ENCODE data around the gene YIPF4.
"Not testable (repeated sequence)": the region's sequence is repeated elsewhere in the genome, so short reads cannot be mapped to it uniquely, and the experiment has no call there.

Gene YIPF4

DNA sequence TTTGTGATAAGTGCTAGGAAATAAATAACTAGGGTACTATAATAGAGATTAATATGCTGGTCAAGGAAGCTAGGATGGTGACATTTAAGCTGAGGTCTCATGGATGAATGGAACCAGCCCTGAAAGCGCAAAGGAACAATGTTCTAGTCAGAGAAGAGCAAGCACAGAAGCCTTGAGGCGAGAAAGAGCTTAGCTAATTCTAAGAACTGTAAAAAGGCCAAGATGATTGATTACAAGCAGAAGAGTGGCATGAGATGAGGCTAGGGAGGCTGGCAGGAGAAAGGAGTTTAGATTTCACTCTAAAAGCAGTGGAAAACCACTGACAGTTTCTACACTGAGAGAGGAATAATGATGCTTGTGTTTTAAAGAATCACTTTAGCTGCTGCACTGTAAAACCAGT is 3.4 kb upstream of the YIPF4 start:
- DNase-seq (ENCODE audit: extremely low spot score) = no peak
- ChIA-PET CTCF (interaction anchor here (0.6 kb wide), 1 partner anchor 8 kb away, joined by 5 read pairs; no protein-coding TSS in a partner anchor), POLR2A (no interaction called here)
- TF ChIP-seq, protein P1, sequence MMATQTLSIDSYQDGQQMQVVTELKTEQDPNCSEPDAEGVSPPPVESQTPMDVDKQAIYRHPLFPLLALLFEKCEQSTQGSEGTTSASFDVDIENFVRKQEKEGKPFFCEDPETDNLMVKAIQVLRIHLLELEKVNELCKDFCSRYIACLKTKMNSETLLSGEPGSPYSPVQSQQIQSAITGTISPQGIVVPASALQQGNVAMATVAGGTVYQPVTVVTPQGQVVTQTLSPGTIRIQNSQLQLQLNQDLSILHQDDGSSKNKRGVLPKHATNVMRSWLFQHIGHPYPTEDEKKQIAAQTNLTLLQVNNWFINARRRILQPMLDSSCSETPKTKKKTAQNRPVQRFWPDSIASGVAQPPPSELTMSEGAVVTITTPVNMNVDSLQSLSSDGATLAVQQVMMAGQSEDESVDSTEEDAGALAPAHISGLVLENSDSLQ (IDR thresholded peaks at IDR 0.05) = 0 out of 2 replicates have a peak, but pooled peaks have one; percentile 11
- TF ChIP-seq FOXK2 (IDR thresholded peaks at IDR 0.05) = no peak

DNA sequence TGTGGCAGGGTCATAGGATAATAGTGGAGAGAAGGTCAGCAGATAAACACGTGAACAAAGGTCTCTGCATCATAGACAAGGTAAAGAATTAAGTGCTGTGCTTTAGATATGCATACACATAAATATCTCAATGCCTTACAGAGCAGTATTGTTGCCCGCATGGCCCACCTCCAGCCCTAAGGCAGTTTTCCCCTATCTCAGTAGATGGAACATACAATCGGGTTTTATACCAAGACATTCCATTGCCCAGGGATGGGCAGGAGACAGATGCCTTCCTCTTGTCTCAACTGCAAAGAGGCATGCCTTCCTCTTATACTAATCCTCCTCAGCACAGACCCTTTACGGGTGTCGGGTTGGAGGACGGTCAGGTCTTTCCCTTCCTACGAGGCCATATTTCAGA is 1.9 kb upstream of the YIPF4 start:
- DNase-seq (ENCODE audit: extremely low spot score); POLR2A ChIA-PET; CTCF ChIA-PET: not testable (repeated sequence)

DNA sequence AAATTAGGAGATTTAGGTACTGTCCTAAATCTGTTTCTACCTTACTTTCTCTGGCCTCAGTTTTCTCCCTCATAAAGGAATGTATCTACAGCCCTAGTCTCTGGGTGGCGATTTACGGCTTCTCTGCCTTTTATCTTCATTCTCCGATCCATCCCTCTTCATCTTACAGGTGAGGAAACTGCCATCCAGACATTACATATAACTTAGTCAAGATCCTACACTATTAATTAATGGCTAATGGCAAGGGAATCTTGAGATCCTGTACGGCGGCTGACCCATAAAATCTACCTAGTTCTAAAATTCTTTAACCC is 386 bp upstream of the YIPF4 start:
- no peak for DNase-seq (ENCODE audit: extremely low spot score)
- POLR2A ChIA-PET = interaction anchor here (1.3 to 2.0 kb wide), 4 partner anchors 13 to 112 kb away, joined by 3 to 5 read pairs (median 4); partner anchors contain the start of gene SLC30A6
- no peak for TF ChIP-seq TARDBP (IDR thresholded peaks at IDR 0.05)
- no peak for TF ChIP-seq SP1 (IDR thresholded peaks at IDR 0.05)
- no peak for TF ChIP-seq ZNF384 (IDR thresholded peaks at IDR 0.05)
- TF ChIP-seq, protein P1 (IDR thresholded peaks at IDR 0.05) = no peak
- no peak for TF ChIP-seq ARNT (IDR thresholded peaks at IDR 0.05)
- no peak for TF ChIP-seq FOXM1 (IDR thresholded peaks at IDR 0.05; ENCODE audit: borderline replicate concordance)
- no peak for TF ChIP-seq SUZ12 (IDR thresholded peaks at IDR 0.05)
- no peak for TF ChIP-seq BHLHE40 (IDR thresholded peaks at IDR 0.05; ENCODE audit: borderline replicate concordance)
- no peak for TF ChIP-seq CTBP1 (IDR thresholded peaks at IDR 0.05; ENCODE audit: borderline replicate concordance)
- TF ChIP-seq FOXA1 (IDR thresholded peaks at IDR 0.05) = no peak
- no peak for TF ChIP-seq L3MBTL2 (conservative IDR thresholded peaks at IDR 0.05)
- no peak for TF ChIP-seq HDGF (IDR thresholded peaks at IDR 0.05; ENCODE audit: borderline replicate concordance)
- no peak for TF ChIP-seq NFRKB (IDR thresholded peaks at IDR 0.05)
- TF ChIP-seq LEF1 (IDR thresholded peaks at IDR 0.05; ENCODE audit: borderline replicate concordance) = no peak
- CTCF ChIA-PET = no interaction called here

DNA sequence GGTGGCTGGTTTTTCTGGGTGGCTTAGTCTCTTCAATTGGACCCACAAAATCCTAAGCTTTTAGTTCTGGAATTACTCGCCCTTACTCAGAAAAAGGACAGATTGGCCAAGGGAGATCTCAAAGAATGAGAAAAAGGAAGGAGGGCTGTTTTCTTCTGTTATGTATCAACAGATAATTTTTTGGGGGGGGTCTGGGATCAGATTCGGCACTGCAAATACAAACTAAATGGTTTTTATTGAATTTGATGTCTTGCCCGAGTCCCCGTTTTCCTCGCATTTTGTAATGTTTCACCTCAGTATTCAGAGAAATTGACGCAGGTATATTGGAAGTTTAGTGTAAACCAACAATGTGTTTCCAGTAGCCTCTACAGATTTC is 762 bp downstream of the YIPF4 start:
- TF ChIP-seq ZNF384 (IDR thresholded peaks at IDR 0.05) = no peak
- no peak for TF ChIP-seq FOXM1 (IDR thresholded peaks at IDR 0.05; ENCODE audit: borderline replicate concordance)
- TF ChIP-seq, protein P1 (IDR thresholded peaks at IDR 0.05) = no peak
- no peak for TF ChIP-seq FOXA1 (IDR thresholded peaks at IDR 0.05)
- no peak for TF ChIP-seq NFRKB (IDR thresholded peaks at IDR 0.05)
- no peak for TF ChIP-seq TARDBP (IDR thresholded peaks at IDR 0.05)
- ChIA-PET POLR2A (interaction anchor here (1.3 to 2.0 kb wide), 4 partner anchors 12 to 113 kb away, joined by 3 to 5 read pairs (median 4); partner anchors contain the start of gene SLC30A6), CTCF (no interaction called here)
- DNase-seq (ENCODE audit: extremely low spot score) = no peak

DNA sequence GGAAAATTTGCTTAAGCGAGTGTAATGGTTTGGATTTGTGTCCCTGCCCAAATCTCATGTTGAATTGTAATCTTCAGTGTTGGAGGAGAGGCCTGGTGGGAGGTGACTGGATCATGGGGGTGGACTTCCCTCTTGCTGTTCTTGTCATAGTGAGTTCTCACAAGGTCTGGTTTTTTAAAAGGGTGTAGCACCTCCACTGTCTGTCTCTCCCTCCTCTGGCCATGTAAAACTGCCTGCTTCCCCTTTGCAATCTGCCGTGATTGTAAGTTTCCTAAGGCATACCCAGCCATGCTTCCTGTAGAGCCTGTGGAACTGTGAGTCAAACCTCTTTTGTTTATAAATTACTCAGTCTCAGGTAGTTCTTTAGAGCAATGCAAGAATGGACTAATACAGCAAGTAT is 6.6 kb downstream of the YIPF4 start:
- no peak for TF ChIP-seq ZNF384 (IDR thresholded peaks at IDR 0.05)
- TF ChIP-seq FOXK2 (IDR thresholded peaks at IDR 0.05) = no peak
- no peak for TF ChIP-seq L3MBTL2 (conservative IDR thresholded peaks at IDR 0.05)
- TF ChIP-seq HDGF (IDR thresholded peaks at IDR 0.05; ENCODE audit: borderline replicate concordance) = no peak
- TF ChIP-seq FOXM1 (IDR thresholded peaks at IDR 0.05; ENCODE audit: borderline replicate concordance) = no peak
- TF ChIP-seq SP1 (IDR thresholded peaks at IDR 0.05) = no peak
- POLR2A ChIA-PET = no interaction called here
- CTCF ChIA-PET = no interaction called here
- no peak for DNase-seq (ENCODE audit: extremely low spot score)

DNA sequence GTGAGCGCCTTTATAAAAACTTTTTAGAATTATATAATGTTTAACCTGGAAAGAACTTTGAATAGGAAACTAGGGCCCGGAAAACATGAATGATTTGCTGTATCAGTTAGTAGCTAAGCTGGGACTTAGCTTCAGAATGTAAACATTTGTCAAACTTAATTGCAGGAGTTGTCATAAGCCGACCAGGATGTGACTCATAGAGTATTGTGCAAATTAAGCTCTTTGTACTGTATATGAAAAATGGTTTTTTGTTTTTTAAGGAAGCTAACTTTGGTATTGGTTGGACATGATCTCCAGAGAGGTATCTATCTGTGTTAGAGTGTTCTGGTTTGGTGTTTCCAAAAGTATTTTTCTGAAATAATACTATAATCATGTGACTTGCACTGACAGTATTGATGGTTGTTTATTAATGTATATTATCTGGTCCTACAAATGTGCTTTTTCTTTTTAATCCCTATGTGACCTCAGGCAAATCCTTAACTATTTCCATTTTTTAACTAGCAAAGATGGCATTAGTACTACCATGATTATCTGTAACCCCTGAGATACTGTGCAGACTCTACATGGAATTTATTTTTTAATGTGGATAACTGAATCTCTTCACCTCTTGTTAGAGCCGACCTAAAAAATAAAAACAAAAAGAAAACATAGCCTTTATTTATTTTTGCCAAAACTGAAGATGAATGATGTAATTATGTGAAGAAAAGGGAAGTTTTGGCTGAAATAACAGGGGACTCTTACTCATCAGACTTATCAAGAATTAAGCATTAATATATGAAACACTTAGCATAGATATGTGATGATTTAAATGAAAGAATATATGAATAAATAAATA is 11.7 kb downstream of the YIPF4 start:
- DNase-seq (ENCODE audit: extremely low spot score) = no peak
- TF ChIP-seq FOXA1 (IDR thresholded peaks at IDR 0.05) (no peak), FOXM1 (IDR thresholded peaks at IDR 0.05; ENCODE audit: borderline replicate concordance) (no peak), BHLHE40 (IDR thresholded peaks at IDR 0.05; ENCODE audit: borderline replicate concordance) (no peak), HDGF (IDR thresholded peaks at IDR 0.05; ENCODE audit: borderline replicate concordance) (no peak), SUZ12 (IDR thresholded peaks at IDR 0.05) (no peak), ELF4 (IDR thresholded peaks at IDR 0.05) (no peak), LEF1 (IDR thresholded peaks at IDR 0.05; ENCODE audit: borderline replicate concordance) (no peak), ZNF384 (IDR thresholded peaks at IDR 0.05) (no peak), NFRKB (IDR thresholded peaks at IDR 0.05) (no peak), SP1 (IDR thresholded peaks at IDR 0.05) (no peak)
- TF ChIP-seq, protein P1 (IDR thresholded peaks at IDR 0.05) = no peak
- ChIA-PET POLR2A (no interaction called here), CTCF (no interaction called here)

DNA sequence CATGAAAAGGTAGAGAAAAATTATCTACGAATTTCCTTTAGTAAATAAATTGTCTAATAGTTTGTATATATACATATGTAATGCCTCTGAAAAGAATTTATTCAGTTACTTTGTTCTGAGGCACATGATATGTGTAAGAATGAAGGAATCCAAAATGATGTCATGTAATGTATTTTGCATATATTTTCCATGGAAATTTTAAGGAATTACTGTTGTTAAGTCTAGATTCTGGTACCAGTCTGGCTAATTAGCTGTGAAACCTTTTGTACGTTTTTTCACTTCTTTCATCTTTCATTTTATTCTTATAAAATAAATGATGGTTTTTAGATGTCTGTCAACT is 12.3 kb downstream of the YIPF4 start:
- CTCF ChIA-PET = no interaction called here
- no peak for DNase-seq (ENCODE audit: extremely low spot score)
- POLR2A ChIA-PET = interaction anchor here (0.8 to 1.2 kb wide), 2 partner anchors 12 to 445 kb away, joined by 3 to 5 read pairs; partner anchors contain the start of gene YIPF4
- TF ChIP-seq, protein P1 (IDR thresholded peaks at IDR 0.05) = no peak
- no peak for TF ChIP-seq ARNT (IDR thresholded peaks at IDR 0.05)
- TF ChIP-seq HDGF (IDR thresholded peaks at IDR 0.05; ENCODE audit: borderline replicate concordance) = no peak
- TF ChIP-seq FOXA1 (IDR thresholded peaks at IDR 0.05) = no peak
- no peak for TF ChIP-seq L3MBTL2 (conservative IDR thresholded peaks at IDR 0.05)
- TF ChIP-seq TARDBP (IDR thresholded peaks at IDR 0.05) = no peak
- no peak for TF ChIP-seq SUZ12 (IDR thresholded peaks at IDR 0.05)
- no peak for TF ChIP-seq ELF4 (IDR thresholded peaks at IDR 0.05)
- TF ChIP-seq ZNF384 (IDR thresholded peaks at IDR 0.05) = no peak
- no peak for TF ChIP-seq FOXK2 (IDR thresholded peaks at IDR 0.05)
- TF ChIP-seq LEF1 (IDR thresholded peaks at IDR 0.05; ENCODE audit: borderline replicate concordance) = no peak
- TF ChIP-seq NFRKB (IDR thresholded peaks at IDR 0.05) = no peak
- TF ChIP-seq FOXM1 (IDR thresholded peaks at IDR 0.05; ENCODE audit: borderline replicate concordance) = no peak
- TF ChIP-seq BHLHE40 (IDR thresholded peaks at IDR 0.05; ENCODE audit: borderline replicate concordance) = no peak
- TF ChIP-seq SP1 (IDR thresholded peaks at IDR 0.05) = no peak
- no peak for TF ChIP-seq CTBP1 (IDR thresholded peaks at IDR 0.05; ENCODE audit: borderline replicate concordance)
